ENCODE results near the gene SLC12A3.

SLC12A3 gene

DNA sequence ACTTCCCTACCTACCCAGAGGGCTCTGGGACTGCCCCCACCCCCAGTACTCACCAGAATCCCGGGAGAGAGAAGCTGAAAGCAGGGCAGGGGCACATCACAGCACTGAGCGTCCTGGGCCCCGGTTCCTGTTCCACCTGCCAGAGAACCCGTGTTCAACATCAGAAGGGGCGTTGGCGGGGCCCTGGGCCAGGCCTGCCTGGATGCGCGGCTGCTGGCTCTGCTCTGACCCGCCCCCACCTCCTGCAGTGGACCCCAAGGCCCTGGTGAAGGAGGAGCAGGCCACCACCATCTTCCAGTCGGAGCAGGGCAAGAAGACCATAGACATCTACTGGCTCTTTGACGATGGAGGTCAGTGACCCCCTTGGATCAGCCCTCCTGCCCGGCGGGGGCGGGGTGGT lies 27.7 kb downstream of the SLC12A3 start:
- DNase-seq (ENCODE audit: low spot score) = no peak

GRCh38 chr16:56894331-56894917 lies 29.4 kb downstream of the SLC12A3 start:
- DNase-seq (ENCODE audit: low spot score) = no peak

- no peak for DNase-seq (ENCODE audit: low spot score)
These were observed 30.8 kb downstream of the SLC12A3 start for GRCh38 chr16:56895813-56896212.

- no peak for DNase-seq (ENCODE audit: low spot score)
These were observed 31.2 kb downstream of the SLC12A3 start for GRCh38 chr16:56896244-56896643.

DNA sequence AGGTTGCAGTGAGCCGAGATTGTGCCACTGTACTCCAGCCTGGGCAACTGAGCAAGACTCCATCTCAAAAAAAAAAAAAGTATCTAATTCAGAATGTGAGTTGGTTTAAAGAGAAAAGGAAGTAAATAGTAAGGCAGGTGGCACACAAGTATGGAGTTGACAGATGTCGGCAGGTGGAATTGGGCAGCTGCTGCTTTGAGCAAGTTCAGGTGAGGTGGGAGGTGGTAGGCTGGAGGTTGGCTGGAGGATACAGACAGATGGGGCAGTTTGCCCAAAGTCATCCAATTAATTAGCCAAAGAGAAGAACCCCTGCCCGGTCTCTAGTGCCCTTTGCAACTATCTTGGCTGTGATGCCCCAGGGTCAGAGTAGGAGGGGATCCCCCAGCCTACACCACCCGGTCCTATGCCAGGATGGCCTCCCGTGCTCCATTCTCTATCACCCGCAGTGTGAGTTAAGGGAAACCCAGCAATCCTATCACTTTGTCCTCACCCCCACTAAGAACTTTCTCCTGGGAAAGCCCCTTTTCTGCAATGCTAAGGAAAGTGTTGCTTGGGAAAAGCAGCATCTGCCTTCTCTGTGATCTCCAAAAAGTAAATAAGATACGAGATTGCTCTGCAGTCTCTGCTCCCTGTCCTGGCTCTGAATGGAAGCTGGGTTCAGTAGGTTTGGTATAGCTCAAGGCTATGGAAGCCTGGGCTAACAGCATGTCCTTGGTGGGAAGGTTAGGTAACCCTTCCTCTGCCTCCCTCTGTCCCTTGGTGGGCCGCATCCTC lies 32.2 kb downstream of the SLC12A3 start:
- no peak for DNase-seq (ENCODE audit: low spot score)

DNA sequence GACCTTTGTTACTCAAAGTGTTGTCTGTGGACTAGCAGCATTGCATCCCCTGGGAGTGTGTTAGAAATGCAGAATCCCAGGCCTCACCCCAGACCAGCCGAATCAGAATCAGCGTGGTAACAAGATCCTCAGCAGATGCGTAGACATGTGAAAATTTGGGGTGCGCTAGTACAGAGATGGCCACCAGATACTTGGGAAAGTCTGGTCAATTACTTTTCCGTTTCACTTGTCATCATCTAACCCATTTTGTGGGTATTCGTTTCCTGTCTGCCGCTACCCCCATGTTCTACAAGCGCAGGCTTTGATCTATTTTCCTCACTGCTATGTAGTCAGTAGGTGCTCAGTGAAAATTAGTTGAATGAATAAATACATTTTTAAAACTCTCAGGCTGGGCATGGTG lies 33.8 kb downstream of the SLC12A3 start:
- DNase-seq (ENCODE audit: low spot score) = no peak

GRCh38 chr16:56903866-56904265 lies 38.9 kb downstream of the SLC12A3 start:
- no peak for DNase-seq (ENCODE audit: low spot score)

DNA sequence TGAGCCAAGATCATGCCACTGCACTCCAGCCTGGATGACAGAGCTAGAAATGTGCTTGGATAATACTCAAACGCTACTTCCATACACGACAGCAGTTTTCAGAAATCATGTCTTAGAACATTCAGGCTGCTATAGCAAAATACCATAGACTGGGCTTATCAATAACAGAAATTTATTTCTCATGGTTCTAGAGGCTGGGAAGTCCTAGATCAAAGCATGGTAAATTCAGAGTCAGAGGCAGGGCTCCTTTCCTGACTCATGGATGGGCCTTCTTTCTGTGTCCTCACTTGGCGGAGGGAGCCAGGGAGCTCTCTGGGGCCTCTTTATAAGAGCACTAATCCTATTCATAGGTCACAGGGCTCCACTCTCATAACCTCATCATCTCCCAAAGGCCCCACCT lies 42.4 kb downstream of the SLC12A3 start:
- no peak for DNase-seq (ENCODE audit: low spot score)

DNA sequence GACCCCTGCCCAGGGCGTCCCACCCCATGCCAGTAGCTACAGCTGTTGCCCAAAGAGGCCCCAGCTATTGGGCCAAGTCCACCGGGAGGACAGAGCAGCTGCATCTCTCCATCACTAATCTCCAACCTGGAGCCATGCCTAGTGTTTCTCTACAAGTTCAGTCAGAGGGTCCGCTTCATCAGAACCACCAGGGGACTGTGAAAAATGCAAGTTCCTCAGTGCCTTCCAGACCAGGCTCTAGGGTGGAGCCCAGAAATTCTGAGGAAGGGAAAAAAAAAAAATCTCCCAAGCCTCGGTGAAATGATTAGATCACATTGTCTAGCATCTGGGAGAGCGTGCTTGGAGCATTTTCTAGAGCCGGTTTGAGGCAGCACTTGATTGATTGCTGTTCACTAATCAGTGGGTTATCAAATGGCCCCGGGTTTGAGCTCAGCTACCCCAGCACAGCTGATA lies 44.5 kb downstream of the SLC12A3 start:
- no peak for DNase-seq (ENCODE audit: low spot score)

- DNase-seq (ENCODE audit: low spot score) = no peak
These were observed 45.1 kb downstream of the SLC12A3 start for GRCh38 chr16:56910112-56910511.

DNA sequence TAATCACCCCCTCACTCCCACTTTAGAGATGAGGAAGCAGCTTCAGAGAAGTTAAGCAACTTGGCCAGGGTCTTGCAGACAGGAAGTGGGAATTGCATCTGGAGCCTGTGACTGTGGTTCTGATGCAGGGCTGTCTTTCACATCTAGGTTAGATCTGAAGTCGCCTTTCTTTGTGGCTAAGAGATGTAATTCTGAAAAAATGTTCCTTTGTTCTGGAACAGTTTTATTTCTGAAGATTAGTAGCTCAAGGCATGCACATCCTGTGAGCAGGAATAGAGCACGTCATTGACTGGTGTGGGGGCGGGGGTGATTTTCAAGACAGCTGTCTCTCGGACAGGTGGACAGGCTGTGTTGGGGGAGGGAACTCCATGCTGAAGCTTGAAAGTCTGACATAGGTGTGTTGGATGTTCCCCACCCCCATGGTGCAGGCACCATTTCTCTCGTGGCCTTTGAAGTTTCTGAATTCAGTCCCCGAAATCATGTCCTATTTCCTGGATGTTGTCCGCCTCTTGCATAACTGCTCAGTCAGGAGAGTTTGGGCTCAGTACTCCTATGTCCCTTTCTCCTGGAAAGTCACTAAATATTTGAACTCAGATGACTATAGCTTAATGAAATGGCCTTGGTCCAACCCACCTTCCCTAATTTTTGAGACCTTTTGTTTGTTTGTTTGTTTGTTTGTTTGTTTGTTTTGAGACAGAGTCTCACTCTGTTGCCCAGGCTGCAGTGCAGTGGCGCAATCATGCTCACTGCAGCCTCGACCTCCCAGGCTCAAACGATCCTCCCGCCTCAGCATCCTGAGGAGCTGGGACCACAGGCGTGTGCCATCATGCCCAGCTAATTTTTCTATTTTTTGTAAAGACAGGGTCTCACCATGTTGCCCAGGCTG lies 45.9 kb downstream of the SLC12A3 start:
- no peak for DNase-seq (ENCODE audit: low spot score)

DNA sequence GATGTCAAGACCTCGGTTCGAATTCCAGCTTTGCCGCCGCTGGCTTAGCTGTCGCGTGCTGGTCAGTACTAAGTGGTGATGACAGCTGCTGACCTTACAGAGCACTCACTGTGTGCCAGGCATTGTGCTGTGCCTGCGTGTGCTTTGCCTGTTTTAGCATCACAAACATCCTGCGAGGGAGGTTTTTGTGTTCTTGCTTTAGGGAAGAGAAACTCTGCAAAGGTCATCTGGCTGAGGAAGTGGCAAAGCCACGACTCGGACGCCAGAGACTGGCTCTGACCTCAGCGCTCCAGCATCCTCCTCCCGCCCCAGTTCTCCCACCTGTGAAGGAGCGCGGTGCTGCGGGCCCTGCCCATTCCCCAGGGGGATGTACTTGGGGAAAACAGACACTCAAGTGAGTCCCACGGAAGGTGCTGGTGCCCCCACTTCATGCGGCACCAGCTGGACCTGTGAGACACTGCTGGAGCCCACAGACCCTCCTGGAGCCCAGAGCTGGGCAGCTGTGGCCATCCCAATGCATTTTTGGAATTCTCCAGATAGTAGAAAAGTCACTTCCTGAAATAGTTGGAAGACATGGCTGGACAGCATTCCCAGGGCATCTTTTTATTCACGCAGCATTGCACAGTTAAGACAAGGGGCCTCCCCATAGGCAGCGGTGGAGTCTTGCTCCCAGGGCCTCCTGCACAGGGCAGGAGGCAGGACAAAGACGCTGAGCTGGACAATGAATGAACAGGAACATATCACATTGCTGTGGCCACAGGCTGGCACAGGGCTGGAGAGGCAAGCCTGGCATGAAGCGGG lies 47.0 kb downstream of the SLC12A3 start:
- no peak for DNase-seq (ENCODE audit: low spot score)

DNA sequence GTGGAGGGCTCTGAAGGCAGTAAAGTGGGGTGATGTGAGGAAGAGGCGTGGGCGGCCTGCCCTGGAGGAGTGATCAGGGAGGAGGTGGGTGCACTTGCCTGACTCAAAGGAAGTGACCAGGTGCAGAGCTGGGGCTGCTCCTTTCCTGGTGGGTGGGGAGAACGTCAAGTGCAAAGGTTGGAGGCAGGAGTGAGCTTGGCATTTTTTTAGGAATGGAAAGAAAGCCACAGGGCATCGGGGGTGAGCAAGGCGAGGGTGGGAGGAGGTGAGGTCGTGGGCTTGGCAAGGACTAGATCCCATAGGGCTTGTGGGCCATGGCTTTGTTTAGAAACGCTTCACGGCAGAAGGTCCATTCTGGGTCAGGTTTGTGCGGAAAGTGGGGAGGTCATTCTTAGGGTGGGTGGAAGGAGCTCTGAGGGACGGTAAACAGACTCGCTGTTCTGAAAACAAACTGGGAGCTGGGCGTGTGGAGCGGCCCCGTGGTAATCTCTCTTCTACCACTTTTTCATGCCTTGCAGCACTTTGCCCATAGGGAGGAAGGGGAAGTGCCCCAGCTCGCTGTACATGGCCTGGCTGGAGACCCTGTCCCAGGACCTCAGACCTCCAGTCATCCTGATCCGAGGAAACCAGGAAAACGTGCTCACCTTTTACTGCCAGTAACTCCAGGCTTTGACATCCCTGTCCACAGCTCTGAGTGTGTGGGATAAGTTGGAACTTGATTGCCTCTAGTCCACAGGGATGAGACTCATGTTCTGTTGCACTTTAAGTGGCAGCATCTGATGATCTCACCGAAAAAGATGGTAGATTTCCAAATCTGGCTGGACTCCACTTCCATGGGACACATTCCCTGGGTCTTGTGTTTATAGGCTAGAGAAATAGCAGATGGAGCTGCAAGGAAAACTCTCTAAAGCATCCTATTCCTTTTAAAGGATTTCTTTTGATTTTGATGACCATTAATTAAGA lies 48.0 kb downstream of the SLC12A3 start:
- no peak for DNase-seq (ENCODE audit: low spot score)

GRCh38 chr16:56914896-56915295 lies 49.9 kb downstream of the SLC12A3 start:
- DNase-seq (ENCODE audit: low spot score) = no peak

DNA sequence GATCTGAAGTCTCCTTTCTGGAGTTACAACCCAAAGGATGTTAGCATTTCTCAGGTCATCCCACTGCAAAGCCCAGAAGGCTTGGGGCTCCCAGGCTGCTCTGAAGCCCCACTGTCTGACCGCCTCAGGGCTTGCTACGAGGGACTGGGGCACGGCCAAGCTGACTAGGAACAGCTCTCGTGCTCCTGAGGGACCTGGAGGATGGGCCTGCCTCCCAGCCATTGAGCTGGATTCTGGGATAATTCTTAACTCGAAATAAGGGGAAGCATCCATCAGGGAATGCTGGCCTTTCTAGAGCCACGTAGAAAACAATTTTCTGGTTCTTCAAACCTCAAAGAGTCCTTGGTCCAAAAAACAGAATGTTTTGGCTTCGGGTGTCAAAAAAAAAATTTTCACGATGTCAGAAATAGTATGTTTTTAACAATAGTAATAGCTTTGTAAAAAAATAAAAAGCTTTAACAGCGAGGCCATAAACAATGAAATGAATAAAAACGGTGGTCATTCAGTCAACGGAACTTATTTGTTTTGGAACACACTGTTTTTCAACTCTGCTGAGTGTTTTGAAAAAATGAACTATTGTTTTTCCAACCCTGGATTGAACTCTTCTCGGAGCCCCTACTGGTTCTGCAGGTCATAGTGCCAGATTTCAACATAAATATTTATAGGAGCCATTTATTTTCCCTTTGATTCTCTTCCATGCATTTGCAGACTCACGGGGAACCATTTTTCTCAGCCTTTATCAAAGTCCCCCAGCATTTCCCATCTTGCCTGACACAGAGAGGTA lies 50.5 kb downstream of the SLC12A3 start:
- DNase-seq (ENCODE audit: low spot score) = no peak

DNA sequence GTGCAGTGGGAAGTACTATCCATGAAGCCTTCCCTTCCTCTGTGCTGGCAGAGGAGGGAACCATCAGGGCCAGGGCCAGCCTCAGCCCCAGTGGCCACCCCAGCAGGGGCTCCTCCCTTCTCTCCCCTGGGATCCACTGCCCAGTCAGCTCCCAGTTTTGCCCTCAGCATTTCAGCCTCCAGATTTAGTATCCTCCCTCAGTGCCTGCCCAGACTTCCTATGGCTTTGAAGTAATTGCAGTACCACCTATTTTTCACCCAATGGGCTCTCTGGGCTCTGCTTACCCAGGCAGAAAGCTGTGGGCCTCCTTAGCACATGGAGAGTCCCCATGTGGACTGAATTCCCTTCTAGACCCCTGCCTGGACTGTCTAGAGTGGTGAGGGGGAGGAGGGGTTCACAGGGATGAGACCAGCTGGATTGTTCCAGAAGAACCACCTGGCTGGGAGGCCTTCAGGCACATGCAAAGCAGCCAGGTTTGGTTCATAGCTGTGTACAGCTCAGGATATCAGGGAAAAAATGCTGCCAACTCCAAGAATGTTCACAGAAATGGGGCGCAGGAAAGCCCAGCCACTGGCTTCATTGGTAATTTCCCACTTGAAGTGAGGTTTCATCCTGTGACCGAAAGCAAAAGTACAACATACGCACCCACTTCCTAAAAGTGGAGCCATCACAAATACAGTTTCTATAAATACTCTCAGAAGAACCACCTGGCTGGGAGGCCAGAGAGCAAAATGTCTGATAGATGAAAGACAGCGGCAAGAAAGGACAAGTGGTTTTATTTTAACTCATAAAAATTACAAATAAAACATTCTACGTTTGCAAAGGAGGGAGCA lies 51.8 kb downstream of the SLC12A3 start:
- DNase-seq (ENCODE audit: low spot score) = peak; percentile 48

DNA sequence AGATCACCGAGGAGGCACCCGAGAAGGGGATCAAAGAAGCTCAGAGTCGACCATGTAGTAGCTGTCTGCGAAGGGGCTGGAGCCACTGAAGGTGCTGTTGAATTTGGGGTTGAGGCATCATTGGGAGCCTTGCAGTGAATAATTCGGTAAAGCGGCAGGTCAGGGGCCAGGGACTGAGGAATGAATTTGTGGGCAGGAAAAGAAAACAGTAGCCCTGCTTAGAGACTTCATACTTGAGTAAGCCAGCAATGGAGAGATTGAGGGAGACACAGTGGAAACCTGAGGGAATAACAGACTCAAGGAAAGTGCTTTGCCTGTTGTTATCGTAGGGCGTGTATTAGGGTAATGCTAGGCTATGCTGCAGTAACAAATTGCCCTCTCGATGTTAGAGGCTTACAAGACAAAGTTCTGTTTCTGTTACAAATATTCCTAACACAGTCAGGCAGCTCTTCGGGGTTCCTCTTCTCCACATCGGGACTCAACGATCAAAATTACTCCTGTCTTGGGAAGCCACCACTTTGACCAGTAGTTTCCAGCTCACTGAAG lies 53.5 kb downstream of the SLC12A3 start:
- DNase-seq (ENCODE audit: low spot score) = no peak

GRCh38 chr16:56919099-56919800 lies 54.2 kb downstream of the SLC12A3 start:
- no peak for DNase-seq (ENCODE audit: low spot score)

Data from CD4-positive, alpha-beta T cell treated with Interleukin-2 at 100 ng/mL for 4 hours (primary cell).